ENCODE data around the gene C1QL4. TPM values are rescaled to one million over a fixed set of nuclear protein-coding genes. Genes with fewer than 3 reads are reported as not detected.

The C1QL4 gene
- total and polyA plus RNA-seq, 9 of the 15 experiments (the other 6 are each of a cell fraction or from before 2014, with no cell fraction given), result 0.08 to 2.1 (median 0.31) TPM

GRCh38 chr12:49347311-49348193 is 10.6 kb upstream of the C1QL4 start (continued):
- TF ChIP-seq YY1 (IDR thresholded peaks at IDR 0.05; ENCODE audit: borderline replicate concordance in 1 of 3, control insufficient read depth in 1 of 3, extremely low read depth in 1 of 3, insufficient read depth in 3 of 3, insufficient read length in 1 of 3, insufficient replicate concordance in 2 of 3, low read depth in 1 of 3, low read length in 2 of 3), result peak in 1 of 3 experiments; percentile 17
- no peak for TF ChIP-seq NFRKB (IDR thresholded peaks at IDR 0.05; ENCODE audit: low read depth)
- TF ChIP-seq MXD1 (CRISPR knock-in tag; IDR thresholded peaks at IDR 0.05; ENCODE audit: borderline replicate concordance, poor library complexity, severe bottlenecking), result no peak
- no peak for TF ChIP-seq POLR3A (IDR thresholded peaks at IDR 0.05; ENCODE audit: borderline replicate concordance, extremely low read depth, insufficient read depth, insufficient read length)
- TF ChIP-seq SMC3 (conservative IDR thresholded peaks at IDR 0.05; ENCODE audit: insufficient read depth, low read depth, low read length), result peak; percentile 66
- no peak for TF ChIP-seq NCOA6 (IDR thresholded peaks at IDR 0.05)
- no peak for TF ChIP-seq RCOR1 (IDR thresholded peaks at IDR 0.05; ENCODE audit: borderline replicate concordance in 1 of 2, low read depth in 2 of 2, low read length in 2 of 2)
- TF ChIP-seq HNRNPLL (IDR thresholded peaks at IDR 0.05; ENCODE audit: low read depth, low read length, poor library complexity, severe bottlenecking), result no peak
- peak; percentile 31; the same call in 1 of the 2 replicates for TF ChIP-seq DEAF1 (CRISPR knock-in tag; IDR thresholded peaks at IDR 0.05)
- TF ChIP-seq ZNF280B (CRISPR knock-in tag; IDR thresholded peaks at IDR 0.05), result no peak
- no peak for TF ChIP-seq NCOA1 (IDR thresholded peaks at IDR 0.05; ENCODE audit: low read depth)
- TF ChIP-seq ATF1 (CRISPR knock-in tag; IDR thresholded peaks at IDR 0.05), result no peak
- TF ChIP-seq ATF1 (tag; IDR thresholded peaks at IDR 0.05), result 0 out of 2 replicates have a peak, but pooled peaks have one; percentile 33
- TF ChIP-seq SMAD1 (IDR thresholded peaks at IDR 0.05; ENCODE audit: low read depth, low read length, partially characterized antibody), result no peak
- TF ChIP-seq ZNF699 (CRISPR knock-in tag; IDR thresholded peaks at IDR 0.05; ENCODE audit: insufficient replicate concordance), result no peak
- TF ChIP-seq ZNF592 (IDR thresholded peaks at IDR 0.05), result no peak
- TF ChIP-seq PRMT5 (CRISPR knock-in tag; IDR thresholded peaks at IDR 0.05), result no peak
- TF ChIP-seq SRSF1 (IDR thresholded peaks at IDR 0.05; ENCODE audit: low read depth, low read length), result no peak

Data from K562 (cell line).